OCI-LY1 (cell line): ENCODE data around the gene CCDC13.

Source experiments
- CTCF ChIP-seq: fragments of 200-600 bp; sonication (generic), shearing (Covaris generic); IDR thresholded peaks from 2 replicates; pipeline ENCODE4 v1.5.1; 2017; ENCODE audit warnings: mild to moderate bottlenecking, antibody characterized with exemption, low read length, moderate library complexity, mixed read lengths
- EZH2 ChIP-seq: fragments of 200-600 bp; sonication (generic), shearing (Covaris generic); IDR thresholded peaks from 2 replicates; pipeline ENCODE4 v1.8.0; 2017; ENCODE audit warnings: borderline replicate concordance, mixed run types, mild to moderate bottlenecking, antibody characterized with exemption, low read length, moderate library complexity, mixed read lengths

- no peak for TF ChIP-seq CTCF
- TF ChIP-seq EZH2, result no peak
Observed at GRCh38 chr3:42731476-42732195, 41.4 kb downstream of the CCDC13 start.
